ENCODE results near the gene PPIL6.

The PPIL6 gene

GRCh38 chr6:109457562-109457996 is 17.2 kb upstream of the PPIL6 start:
- no peak for DNase-seq
- H2AK5ac ChIP-seq (ENCODE audit: low read length), result no peak overlapping the region
- WGBS (ENCODE audit: extremely low coverage, insufficient coverage, low lambda C conversion rate), result no CpG with 5 or more reads among the region's 6 CpGs

GRCh38 chr6:109456710-109457561 is 16.5 kb upstream of the PPIL6 start:
- no peak overlapping the region for H2AK5ac ChIP-seq (ENCODE audit: low read length)
- no peak overlapping the region for H2BK120ac ChIP-seq (ENCODE audit: low read depth, low read length)
- no peaks in the 10 kb centered on the region for H3K79me1 ChIP-seq (ENCODE audit: low read length)
- H4K8ac ChIP-seq (ENCODE audit: low read depth, low read length), result no peak overlapping the region
- no peaks in the 10 kb centered on the region for H3K27me3 ChIP-seq (ENCODE audit: insufficient read depth, low read length, poor library complexity)
- no peak overlapping the region for H3K23ac ChIP-seq (ENCODE audit: low read length)
- H3K36me3 ChIP-seq (ENCODE audit: control insufficient read depth, insufficient read depth, low read length), result peaks cover 3% of the 10 kb centered on the region
- H3K79me2 ChIP-seq (ENCODE audit: control insufficient read depth, insufficient read depth, low read length), result no peaks in the 10 kb centered on the region
- H2BK15ac ChIP-seq (replicated peaks; ENCODE audit: low read depth), result no peak overlapping the region
- H3K56ac ChIP-seq (ENCODE audit: low read length), result peak overlapping the region; percentile 93
- H3K4ac ChIP-seq (ENCODE audit: low read depth, low read length), result no peak overlapping the region
- H4K5ac ChIP-seq (ENCODE audit: low read length), result no peak overlapping the region
- peak overlapping the region; percentile 78 for H3K9ac ChIP-seq (ENCODE audit: low read length)
- H3K4me1 ChIP-seq (ENCODE audit: control insufficient read depth, low read depth, low read length), result peaks cover 2% of the 10 kb centered on the region
- WGBS (ENCODE audit: extremely low coverage, insufficient coverage, low lambda C conversion rate), result no CpG with 5 or more reads among the region's 16 CpGs
- no peak overlapping the region for H2BK5ac ChIP-seq (ENCODE audit: low read length)
- DNase-seq, result no peak
- H3K27ac ChIP-seq (ENCODE audit: low read depth, low read length), result no peak overlapping the region
- no peak overlapping the region for H3K18ac ChIP-seq (ENCODE audit: low read length)
- no peak overlapping the region for H3K4me2 ChIP-seq (ENCODE audit: low read length)
- no peak overlapping the region for H3K4me3 ChIP-seq (ENCODE audit: low read length)

More at GRCh38 chr6:109457562-109457996, 17.2 kb upstream of the PPIL6 start:
- Histone ChIP-seq H3K4me3 (ENCODE audit: low read length) (no peak overlapping the region), H2BK5ac (ENCODE audit: low read length) (no peak overlapping the region), H3K79me1 (ENCODE audit: low read length) (no peaks in the 10 kb centered on the region), H3K4ac (ENCODE audit: low read depth, low read length) (no peak overlapping the region), H3K4me1 (ENCODE audit: control insufficient read depth, low read depth, low read length) (peaks cover 2% of the 10 kb centered on the region), H3K27me3 (ENCODE audit: insufficient read depth, low read length, poor library complexity) (no peaks in the 10 kb centered on the region), H4K8ac (ENCODE audit: low read depth, low read length) (no peak overlapping the region), H3K9ac (ENCODE audit: low read length) (no peak overlapping the region), H3K18ac (ENCODE audit: low read length) (no peak overlapping the region), H3K36me3 (ENCODE audit: control insufficient read depth, insufficient read depth, low read length) (peaks cover 3% of the 10 kb centered on the region), H3K79me2 (ENCODE audit: control insufficient read depth, insufficient read depth, low read length) (no peaks in the 10 kb centered on the region), H3K4me2 (ENCODE audit: low read length) (no peak overlapping the region), H2BK120ac (ENCODE audit: low read depth, low read length) (no peak overlapping the region), H3K23ac (ENCODE audit: low read length) (no peak overlapping the region), H3K27ac (ENCODE audit: low read depth, low read length) (no peak overlapping the region), H4K5ac (ENCODE audit: low read length) (no peak overlapping the region), H2BK15ac (replicated peaks; ENCODE audit: low read depth) (no peak overlapping the region), H3K56ac (ENCODE audit: low read length) (no peak overlapping the region)

GRCh38 chr6:109456111-109456583 is 15.7 kb upstream of the PPIL6 start:
- peaks cover 4% of the 10 kb centered on the region for H3K36me3 ChIP-seq (ENCODE audit: control insufficient read depth, insufficient read depth, low read length)
- peak overlapping the region; percentile 63 for H3K4me3 ChIP-seq (ENCODE audit: low read length)
- H3K4me2 ChIP-seq (ENCODE audit: low read length), result peak overlapping the region; percentile 74
- no peaks in the 10 kb centered on the region for H3K27me3 ChIP-seq (ENCODE audit: insufficient read depth, low read length, poor library complexity)
- H3K79me2 ChIP-seq (ENCODE audit: control insufficient read depth, insufficient read depth, low read length), result no peaks in the 10 kb centered on the region
- H4K8ac ChIP-seq (ENCODE audit: low read depth, low read length), result no peak overlapping the region
- H2BK15ac ChIP-seq (replicated peaks; ENCODE audit: low read depth), result no peak overlapping the region
- peak overlapping the region; percentile 22 for H2BK5ac ChIP-seq (ENCODE audit: low read length)
- H2AK5ac ChIP-seq (ENCODE audit: low read length), result no peak overlapping the region
- no peak overlapping the region for H4K5ac ChIP-seq (ENCODE audit: low read length)
- peak overlapping the region; percentile 9 for H3K18ac ChIP-seq (ENCODE audit: low read length)
- no peaks in the 10 kb centered on the region for H3K79me1 ChIP-seq (ENCODE audit: low read length)
- peak overlapping the region; percentile 78 for H3K9ac ChIP-seq (ENCODE audit: low read length)
- H3K4ac ChIP-seq (ENCODE audit: low read depth, low read length), result peak overlapping the region; percentile 21
- no CpG with 5 or more reads among the region's 38 CpGs for WGBS (ENCODE audit: extremely low coverage, insufficient coverage, low lambda C conversion rate)
- peak; percentile 54 for DNase-seq
- H3K23ac ChIP-seq (ENCODE audit: low read length), result peak overlapping the region; percentile 31
- H3K27ac ChIP-seq (ENCODE audit: low read depth, low read length), result peak overlapping the region; percentile 29
- H2BK120ac ChIP-seq (ENCODE audit: low read depth, low read length), result no peak overlapping the region
- H3K56ac ChIP-seq (ENCODE audit: low read length), result peak overlapping the region; percentile 93
- H3K4me1 ChIP-seq (ENCODE audit: control insufficient read depth, low read depth, low read length), result peaks cover 2% of the 10 kb centered on the region

GRCh38 chr6:109455437-109456110 is 15.1 kb upstream of the PPIL6 start, which contains the start of gene MICAL1:
Gene MICAL1 (minus strand): TSS chr6:109455772. CDS start chr6:109454196, 1,576 bp downstream.
- Histone ChIP-seq H3K4me1 (ENCODE audit: control insufficient read depth, low read depth, low read length) (peaks cover 2% of the 10 kb centered on the region), H3K56ac (ENCODE audit: low read length) (peak within 1 kb of the TSS; percentile 95), H3K9ac (ENCODE audit: low read length) (peak within 1 kb of the TSS; percentile 84), H4K5ac (ENCODE audit: low read length) (no peak within 1 kb of the TSS), H3K4me3 (ENCODE audit: low read length) (peak within 1 kb of the TSS; percentile 80), H2BK120ac (ENCODE audit: low read depth, low read length) (no peak within 1 kb of the TSS), H2BK5ac (ENCODE audit: low read length) (peak within 1 kb of the TSS; percentile 56), H3K23ac (ENCODE audit: low read length) (peak within 1 kb of the TSS; percentile 97), H3K79me2 (ENCODE audit: control insufficient read depth, insufficient read depth, low read length) (no peaks in the 10 kb centered on the region), H4K8ac (ENCODE audit: low read depth, low read length) (no peak within 1 kb of the TSS), H3K27ac (ENCODE audit: low read depth, low read length) (peak within 1 kb of the TSS; percentile 29), H3K4ac (ENCODE audit: low read depth, low read length) (peak within 1 kb of the TSS; percentile 49), H3K4me2 (ENCODE audit: low read length) (peak within 1 kb of the TSS; percentile 74), H3K27me3 (ENCODE audit: insufficient read depth, low read length, poor library complexity) (no peaks in the 10 kb centered on the region), H3K18ac (ENCODE audit: low read length) (peak within 1 kb of the TSS; percentile 18), H2AK5ac (ENCODE audit: low read length) (no peak within 1 kb of the TSS), H2BK15ac (replicated peaks; ENCODE audit: low read depth) (no peak within 1 kb of the TSS), H3K79me1 (ENCODE audit: low read length) (no peaks in the 10 kb centered on the region), H3K36me3 (ENCODE audit: control insufficient read depth, insufficient read depth, low read length) (peaks cover 4% of the 10 kb centered on the region)
- WGBS (ENCODE audit: extremely low coverage, insufficient coverage, low lambda C conversion rate), result no CpG with 5 or more reads among the region's 70 CpGs
- peak; percentile 71 for DNase-seq

GRCh38 chr6:109454496-109455436 is 14.3 kb upstream of the PPIL6 start:
- Histone ChIP-seq H3K4ac (ENCODE audit: low read depth, low read length) (peak overlapping the region; percentile 49), H3K27me3 (ENCODE audit: insufficient read depth, low read length, poor library complexity) (no peaks in the 10 kb centered on the region), H3K36me3 (ENCODE audit: control insufficient read depth, insufficient read depth, low read length) (peaks cover 4% of the 10 kb centered on the region), H3K4me2 (ENCODE audit: low read length) (peak overlapping the region; percentile 45), H3K23ac (ENCODE audit: low read length) (peak overlapping the region; percentile 97), H2AK5ac (ENCODE audit: low read length) (no peak overlapping the region), H3K56ac (ENCODE audit: low read length) (peak overlapping the region; percentile 95), H3K79me1 (ENCODE audit: low read length) (no peaks in the 10 kb centered on the region), H3K27ac (ENCODE audit: low read depth, low read length) (peak overlapping the region; percentile 13), H3K79me2 (ENCODE audit: control insufficient read depth, insufficient read depth, low read length) (no peaks in the 10 kb centered on the region), H3K4me1 (ENCODE audit: control insufficient read depth, low read depth, low read length) (peaks cover 2% of the 10 kb centered on the region), H3K18ac (ENCODE audit: low read length) (peak overlapping the region; percentile 18), H4K8ac (ENCODE audit: low read depth, low read length) (no peak overlapping the region), H2BK120ac (ENCODE audit: low read depth, low read length) (no peak overlapping the region), H4K5ac (ENCODE audit: low read length) (no peak overlapping the region), H2BK15ac (replicated peaks; ENCODE audit: low read depth) (no peak overlapping the region), H3K9ac (ENCODE audit: low read length) (peak overlapping the region; percentile 84), H3K4me3 (ENCODE audit: low read length) (peak overlapping the region; percentile 80), H2BK5ac (ENCODE audit: low read length) (no peak overlapping the region)
- WGBS (ENCODE audit: extremely low coverage, insufficient coverage, low lambda C conversion rate), result no CpG with 5 or more reads among the region's 48 CpGs
- DNase-seq, result no peak

Measured in mesendoderm (in vitro differentiated cells).